ENCODE measurements around the gene RASA3.

GRCh38 chr13:113975416-113975815 is 157.0 kb downstream of the RASA3 start:
- no peak for TF ChIP-seq CTCF (IDR thresholded peaks at IDR 0.05)
- no peak for TF ChIP-seq EZH2 (IDR thresholded peaks at IDR 0.05)

All from neural progenitor cell (in vitro differentiated cells).